Testis (tissue), 3 donors: ENCODE data around the gene CORO2B. TPM values are rescaled to one million over a fixed set of nuclear protein-coding genes. Genes with fewer than 3 reads are reported as not detected.

ENCODE experiments used
- DNase-seq: peaks from one replicate; pipeline ENCODE4 v3.0.0-alpha.2; 2019
- H3K27ac ChIP-seq, 2 donors: fragments of 200-600 bp; sonication (generic); one replicate each; pipeline ENCODE4 v1.5.1; 2019
- H3K27me3 ChIP-seq: fragments of 200-600 bp; sonication (generic); one replicate; pipeline ENCODE4 v1.5.1; 2019
- H3K36me3 ChIP-seq: fragments of 200-600 bp; sonication (generic); one replicate; pipeline ENCODE4 v1.5.1; 2017; ENCODE audit warnings: low read depth; ENCODE audit errors: missing control alignments
- H3K4me1 ChIP-seq: fragments of 200-600 bp; sonication (generic); one replicate; pipeline ENCODE4 v1.5.1; 2019
- H3K4me3 ChIP-seq, 2 donors: fragments of 200-600 bp; sonication (generic); one replicate each; pipeline ENCODE4 v1.5.1; 2017 to 2019
- H3K9me3 ChIP-seq: fragments of 200-600 bp; sonication (generic); one replicate; pipeline ENCODE4 v1.5.1; 2017
- CTCF ChIP-seq, 3 experiments: fragments of 450-650 bp in 2 of 3; fragments of 200-600 bp in 1 of 3; sonication (generic) in 1 of 3; IDR thresholded peaks; one replicate each; pipeline ENCODE4 v1.5.1; 2016 to 2019; ENCODE audit warnings: antibody characterized with exemption in 3 of 3, mild to moderate bottlenecking in 2 of 3, moderate library complexity in 1 of 3
- POLR2A ChIP-seq: fragments of 450-650 bp; IDR thresholded peaks from one replicate; pipeline ENCODE4 v1.6.1; 2017; ENCODE audit warnings: antibody characterized with exemption, mild to moderate bottlenecking, moderate library complexity
- WGBS, 2 donors: methylation state at CpG; one replicate each; pipeline ENCODE4 v1.1.5; 2018; 5-methylcytosine and 5-hydroxymethylcytosine counted together
- intact Hi-C: fragments of 100-400 bp; cut with DNase I; formaldehyde crosslinking; loops from one replicate; pipeline ENCODE4 v1.15.1; 2023; ENCODE audit warnings: low total_unique reads
- polyA plus RNA-seq: library from polyadenylated mRNA; stranded (reverse); fragments of 350-450 nt; fragmentation: Illumina TruSeq; extraction: RNeasy Lipid Tissue Mini Kit (QIAGEN cat#74804); gene quantifications from one replicate; pipeline ENCODE4 v1.2.3, GENCODE V29; 2014; ENCODE audit warnings: low read depth, low replicate concordance; ENCODE audit not compliant: insufficient read depth
- total RNA-seq, 2 donors: library from RNA; depleted of rRNA; stranded (reverse); fragments of >200 nt; gene quantifications; one replicate each; pipeline ENCODE4 v1.2.3, GENCODE V29; 2016

CORO2B gene
- total and polyA plus RNA-seq, 3 donors from 2014 or later = 1.4 to 4.3 (median 2.2) TPM

- Histone ChIP-seq H3K27ac (no peak overlapping the region), H3K27me3 (no peaks in the 10 kb centered on the region), H3K36me3 (no peaks in the 10 kb centered on the region), H3K9me3 (no peaks in the 10 kb centered on the region), H3K4me3 (no peak overlapping the region), H3K4me1 (peaks cover 17% of the 10 kb centered on the region)
- no peak for DNase-seq
- WGBS, 2 donors = 83% methylated on average over 2 to 7 of the region's 8 CpGs
- intact Hi-C loops = no loop called here
- TF ChIP-seq POLR2A (no peak), CTCF (IDR thresholded peaks at IDR 0.05) (no peak)
These were observed 77.1 kb downstream of the CORO2B start for GRCh38 chr15:68655686-68656437.

GRCh38 chr15:68656438-68656739 is 77.6 kb downstream of the CORO2B start:
- intact Hi-C loops = no loop called here
- Histone ChIP-seq H3K27me3 (no peaks in the 10 kb centered on the region), H3K36me3 (no peaks in the 10 kb centered on the region), H3K4me3 (no peak overlapping the region), H3K9me3 (no peaks in the 10 kb centered on the region), H3K4me1 (peaks cover 16% of the 10 kb centered on the region), H3K27ac (no peak overlapping the region)
- WGBS, 2 donors = 100% methylated on average over 1 of the region's 1 CpG; no CpG with 5 or more reads in 1 of the 2 donors
- TF ChIP-seq POLR2A = no peak
- TF ChIP-seq CTCF (IDR thresholded peaks at IDR 0.05) = no peak
- DNase-seq = no peak

- Histone ChIP-seq H3K4me3 (no peak overlapping the region), H3K4me1 (peaks cover 1% of the 10 kb centered on the region), H3K36me3 (no peaks in the 10 kb centered on the region), H3K27me3 (no peaks in the 10 kb centered on the region), H3K27ac (no peak overlapping the region), H3K9me3 (no peaks in the 10 kb centered on the region)
- intact Hi-C loops = no loop called here
- WGBS, 2 donors = 51 to 55% methylated on average over 6 to 8 of the region's 8 CpGs
- no peak for DNase-seq
- TF ChIP-seq POLR2A = no peak
These were observed 79.4 kb downstream of the CORO2B start for GRCh38 chr15:68658151-68658550.

GRCh38 chr15:68658641-68659358 is 80.0 kb downstream of the CORO2B start:
- TF ChIP-seq CTCF (IDR thresholded peaks at IDR 0.05) (no peak), POLR2A (no peak)
- 82 to 90% methylated on average over 8 of the region's 8 CpGs for WGBS, 2 donors
- Histone ChIP-seq H3K27me3 (no peaks in the 10 kb centered on the region), H3K36me3 (no peaks in the 10 kb centered on the region), H3K27ac (no peak overlapping the region), H3K4me1 (no peaks in the 10 kb centered on the region), H3K4me3 (no peak overlapping the region), H3K9me3 (no peaks in the 10 kb centered on the region)
- intact Hi-C loops = no loop called here
- no peak for DNase-seq

DNA sequence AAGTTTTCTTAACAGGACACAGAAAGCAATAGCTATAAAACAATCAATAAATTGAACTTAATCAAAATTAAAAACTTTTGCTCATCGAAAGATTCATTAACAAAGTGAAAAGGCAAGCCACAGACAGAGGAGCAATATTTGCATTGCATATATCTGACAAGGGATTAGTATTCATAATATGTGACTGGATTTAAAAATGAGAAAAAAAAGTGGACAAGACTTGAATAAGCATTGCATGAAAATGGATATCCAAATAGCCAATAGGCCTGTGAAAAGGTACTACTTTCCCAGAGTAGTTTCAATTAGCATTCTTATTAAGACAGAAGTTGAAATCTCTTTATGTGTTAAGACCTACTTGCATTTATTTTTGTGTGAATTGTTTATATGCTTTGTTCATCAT is 84.7 kb downstream of the CORO2B start:
- peaks cover 2% of the 10 kb centered on the region for H3K4me1 ChIP-seq
- TF ChIP-seq POLR2A (no peak), CTCF (IDR thresholded peaks at IDR 0.05) (no peak)
- 86 to 89% methylated on average over 1 of the region's 1 CpG for WGBS, 2 donors
- intact Hi-C loops = no loop called here
- H3K9me3 ChIP-seq = no peaks in the 10 kb centered on the region
- H3K4me3 ChIP-seq = no peak overlapping the region
- DNase-seq = no peak
- H3K36me3 ChIP-seq = no peaks in the 10 kb centered on the region
- no peak overlapping the region for H3K27ac ChIP-seq
- no peaks in the 10 kb centered on the region for H3K27me3 ChIP-seq
